GM12874 (cell line): Measurements from ENCODE around the gene ABCC8.

Experiments
- CTCF ChIP-seq: IDR thresholded peaks from 2 replicates; pipeline ENCODE4 v1.5.1; 2011; ENCODE audit warnings: low read depth, mild to moderate bottlenecking, control low read depth, low read length, moderate library complexity; ENCODE audit not compliant: insufficient read depth

Gene ABCC8

GRCh38 chr11:17428261-17428660, 48.4 kb downstream of the ABCC8 start:
- no peak for TF ChIP-seq CTCF

GRCh38 chr11:17423533-17424310, 52.9 kb downstream of the ABCC8 start:
- TF ChIP-seq CTCF = no peak

- no peak for TF ChIP-seq CTCF
Measured at GRCh38 chr11:17421781-17422180, 54.9 kb downstream of the ABCC8 start.

- no peak for TF ChIP-seq CTCF
Measured at GRCh38 chr11:17418444-17419081, 58.1 kb downstream of the ABCC8 start.

GRCh38 chr11:17416492-17416891, 60.2 kb downstream of the ABCC8 start:
- no peak for TF ChIP-seq CTCF

- no peak for TF ChIP-seq CTCF
Measured at GRCh38 chr11:17415523-17416104, 61.0 kb downstream of the ABCC8 start.

GRCh38 chr11:17414992-17415391, 61.7 kb downstream of the ABCC8 start:
- no peak for TF ChIP-seq CTCF
